CD4-positive, alpha-beta T cell treated with Interleukin-10 for 1 hour (primary cell): ENCODE measurements around the gene HAVCR2.
A peak's percentile ranks its signal among the peaks of the same experiment; 100 is the strongest.

ENCODE experiments used
- DNase-seq: peaks from one replicate; pipeline ENCODE4 v3.0.0-alpha.2; 2020

Gene HAVCR2

DNA sequence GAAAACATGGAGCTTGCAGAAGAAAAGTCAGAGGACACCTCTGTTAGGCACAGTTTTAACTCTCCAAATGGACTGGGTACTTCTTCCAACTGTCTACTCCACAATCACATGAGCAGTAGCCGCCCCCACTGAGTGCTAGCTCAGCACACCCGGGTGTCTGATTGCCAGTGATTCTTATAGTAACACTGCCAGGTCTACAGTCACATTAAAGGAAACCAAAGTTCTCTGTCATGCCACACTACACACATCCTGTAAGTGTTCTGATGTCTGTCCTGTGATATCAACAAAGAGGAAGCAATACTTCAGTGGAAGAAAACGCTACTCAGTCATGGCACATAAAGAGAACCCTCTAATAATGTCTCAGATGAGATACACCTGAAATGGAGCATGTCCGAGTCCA is at the start of gene HAVCR2:
Gene HAVCR2, minus strand, starts transcription at position 69 of the 400 bp plus-strand sequence. Its CDS starts 61 bp downstream, at position 8.
- DNase-seq: peak; percentile 54

DNA sequence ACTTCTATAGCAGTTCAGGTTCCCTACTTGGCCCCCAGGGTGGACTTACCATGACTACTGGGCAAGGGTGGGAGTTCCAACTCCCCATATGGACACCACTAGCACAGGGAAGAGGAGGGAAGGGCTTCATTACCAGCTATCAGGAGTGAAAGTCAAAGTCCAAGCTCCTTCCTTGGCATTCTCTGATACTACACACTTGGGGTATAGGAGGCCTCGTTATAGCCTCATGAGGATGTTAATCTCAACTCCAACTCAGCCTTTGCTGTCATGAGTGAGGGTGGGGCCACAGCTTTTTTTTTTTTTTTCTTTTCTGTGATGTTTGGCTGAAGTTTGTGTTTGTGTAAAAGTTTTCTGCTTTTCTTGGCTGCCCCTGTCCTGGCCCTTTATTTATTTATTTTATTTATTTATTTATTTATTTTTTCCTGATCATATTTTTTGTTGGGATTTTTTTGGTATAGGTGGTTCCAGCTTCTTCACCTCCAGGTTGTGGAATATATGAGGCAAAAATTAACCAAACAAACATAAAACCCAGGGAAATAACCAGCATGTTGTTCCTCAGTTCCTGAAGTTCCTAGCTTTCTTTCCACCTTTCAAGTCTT is 48.5 kb upstream of the HAVCR2 start:
- DNase-seq: no peak

DNA sequence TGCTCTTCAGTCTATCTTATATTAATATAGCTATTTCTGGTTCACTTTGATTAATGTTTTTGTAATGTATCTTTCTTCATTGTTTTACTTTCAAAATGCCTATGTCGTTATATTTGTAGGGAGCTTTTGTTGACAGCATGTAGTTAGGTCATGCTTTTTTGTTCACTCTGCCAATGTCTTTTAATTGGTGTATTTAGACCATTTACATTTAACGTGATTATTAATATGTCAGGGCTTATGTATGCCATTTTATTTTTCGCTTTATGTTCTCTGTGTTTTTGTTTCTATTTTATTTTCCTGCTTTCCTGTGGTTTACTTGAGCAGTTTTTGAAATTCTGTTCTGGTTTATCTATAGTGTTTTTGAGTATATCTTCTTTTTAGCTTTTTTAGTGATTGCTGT is 46.5 kb upstream of the HAVCR2 start:
- DNase-seq: no peak

DNA sequence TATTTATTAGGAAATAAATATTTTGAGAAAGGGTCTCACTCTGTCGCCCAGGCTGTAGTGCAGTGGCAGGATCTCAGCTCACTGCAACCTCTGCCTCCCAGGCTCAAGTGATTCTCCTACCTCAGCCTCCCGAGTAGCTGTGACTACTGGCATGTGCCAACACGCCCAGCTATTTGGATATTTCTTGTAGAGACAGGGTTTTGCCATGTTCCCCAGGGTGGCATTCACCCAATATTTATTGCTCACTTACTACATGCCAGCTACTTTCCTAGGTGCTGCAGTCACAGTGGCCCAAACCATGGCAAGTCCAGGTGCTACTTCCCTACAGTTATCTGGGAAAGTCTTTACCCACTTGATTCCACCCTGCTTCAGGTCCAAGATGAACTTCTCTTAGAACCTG is 42.2 kb upstream of the HAVCR2 start:
- no peak for DNase-seq

DNA sequence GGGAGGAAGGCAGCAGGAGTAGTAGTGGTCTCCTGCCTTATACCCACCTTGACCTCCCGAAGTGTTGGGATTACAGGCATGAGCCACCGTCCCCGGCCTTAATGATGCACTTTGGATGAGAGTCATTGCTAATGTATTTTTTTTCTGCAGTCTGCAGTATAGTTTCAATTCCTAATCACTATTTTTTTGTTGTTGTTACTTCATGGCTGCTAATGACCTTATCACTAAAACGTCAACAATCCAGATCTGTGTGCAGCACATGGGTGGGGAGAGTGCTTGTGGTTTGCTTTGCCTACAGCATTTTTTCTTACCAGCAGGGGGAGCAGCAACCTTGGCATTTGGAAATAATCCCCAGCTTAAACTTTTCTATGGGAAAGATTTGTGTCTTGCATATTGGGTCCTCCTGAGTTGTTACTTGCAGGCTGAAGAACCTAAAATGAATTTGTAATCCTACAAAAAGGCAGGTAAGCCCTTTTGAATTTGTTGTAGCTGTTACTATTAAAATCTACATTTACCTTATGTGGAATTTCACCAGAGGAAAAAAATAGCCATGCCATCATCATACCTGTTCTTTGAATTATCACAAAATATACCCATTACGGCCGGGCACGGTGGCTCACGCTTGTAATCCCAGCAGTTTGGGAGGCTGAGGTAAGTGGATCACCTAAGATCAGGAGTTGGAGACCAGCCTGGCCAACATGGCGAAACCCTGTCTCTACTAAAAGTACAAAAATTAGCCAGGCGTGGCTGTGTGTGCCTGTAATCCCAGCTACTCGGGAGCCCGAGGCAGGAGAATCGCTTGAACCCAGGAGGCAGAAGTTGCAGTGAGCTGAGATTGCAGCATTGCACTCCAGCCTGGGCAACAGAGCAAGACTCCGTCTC is 40.1 kb upstream of the HAVCR2 start:
- peak; percentile 90 for DNase-seq

DNA sequence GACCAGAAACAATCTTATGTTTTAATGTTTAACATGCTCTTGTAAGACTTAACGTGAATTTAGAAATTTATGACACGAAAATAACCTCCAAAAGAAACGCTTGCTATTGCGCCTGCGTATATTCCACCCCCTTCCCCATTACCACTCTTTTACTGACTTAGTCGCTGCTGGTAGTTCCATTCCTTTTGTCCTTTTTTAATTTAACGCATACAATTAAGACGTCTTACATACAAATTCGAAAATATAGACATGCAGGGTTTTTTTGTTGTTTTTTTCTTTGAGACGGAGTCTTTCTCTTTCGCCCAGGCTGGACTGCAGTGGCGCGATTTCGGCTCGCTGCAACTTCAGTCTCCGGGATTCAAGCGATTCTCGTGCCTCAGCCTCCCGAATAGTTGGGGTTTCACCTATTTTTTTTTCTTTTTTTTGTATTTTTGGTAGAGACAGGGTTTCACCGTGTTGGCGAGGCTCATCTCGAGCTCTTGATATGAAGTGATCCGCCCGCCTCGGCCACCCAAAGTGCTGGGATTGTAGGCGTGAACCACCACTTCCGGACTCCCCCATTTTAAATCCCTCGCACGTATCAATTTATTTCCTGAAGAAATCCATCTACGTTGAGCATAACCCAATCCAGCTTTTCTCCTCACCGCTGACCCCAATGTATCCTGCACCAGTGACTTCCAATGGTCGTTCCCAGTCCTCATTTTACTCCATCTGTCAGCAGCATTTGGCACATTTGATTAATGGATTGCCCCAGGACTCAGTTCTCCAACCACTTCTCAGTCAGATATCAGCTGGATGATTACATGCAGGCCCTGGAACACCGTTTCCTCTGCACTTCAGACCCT is 34.5 kb upstream of the HAVCR2 start:
- DNase-seq: peak; percentile 59

DNA sequence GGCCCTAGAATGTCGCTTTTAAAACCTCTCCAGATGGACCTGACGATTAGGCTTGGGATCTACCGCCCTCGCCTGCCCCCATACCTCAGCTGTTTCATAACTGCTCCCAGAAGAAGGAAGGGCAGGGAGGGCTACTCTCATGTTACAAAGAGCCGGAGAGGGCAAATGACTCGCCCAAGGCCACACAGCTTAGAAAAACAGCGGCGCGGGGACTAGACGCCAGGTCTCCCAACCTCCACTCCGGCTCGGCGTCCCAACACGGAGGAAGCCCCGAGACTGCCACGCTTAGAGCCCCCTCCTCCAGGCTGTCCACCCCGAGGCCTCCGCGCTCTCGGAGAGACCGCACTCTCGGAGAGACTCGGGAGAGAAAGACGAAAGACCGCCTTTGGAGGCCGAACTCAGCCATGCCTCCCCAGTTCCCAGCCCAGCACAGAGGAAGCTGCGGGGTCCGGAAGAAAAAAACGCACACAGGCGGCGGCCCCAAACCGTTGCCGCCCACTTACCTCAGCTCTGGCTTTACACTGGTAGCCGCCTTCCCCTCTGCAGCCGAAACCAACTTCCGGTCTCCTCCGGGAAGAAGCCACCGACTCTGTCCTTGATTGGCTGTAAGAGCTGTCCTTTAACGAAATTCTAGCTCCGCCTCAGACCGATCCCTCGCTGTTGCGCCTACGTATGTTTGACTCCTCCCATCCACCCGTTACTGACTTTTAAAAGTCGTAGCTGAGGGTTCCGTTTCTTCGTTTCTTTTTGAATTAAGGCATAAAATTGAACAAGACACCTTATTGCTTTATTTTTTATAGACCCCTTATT is 33.7 kb upstream of the HAVCR2 start, which contains the start of gene MED7:
Gene MED7, minus strand, starts transcription at position 549 of the 810 bp plus-strand sequence. CDS start 3,434 bp downstream, outside the sequence.
- peak; percentile 98 for DNase-seq

DNA sequence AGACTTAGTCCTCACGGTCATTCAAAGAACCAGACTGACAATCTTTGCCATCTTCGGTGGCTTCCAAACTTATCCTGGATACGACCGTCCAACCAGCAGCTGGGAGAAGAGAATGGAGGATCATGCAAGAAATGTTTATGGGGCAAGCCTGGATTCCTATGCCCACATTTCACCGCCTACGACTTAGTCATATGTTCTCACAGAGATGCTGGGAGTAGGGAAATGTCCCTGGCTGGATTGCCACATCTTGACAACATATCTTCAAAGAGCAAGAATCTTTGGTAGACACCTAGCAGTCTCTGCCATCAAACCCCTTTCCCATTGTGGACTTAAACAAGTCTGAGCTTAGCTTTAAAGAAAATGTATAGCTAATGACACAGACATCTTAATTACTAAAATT is 28.8 kb upstream of the HAVCR2 start:
- DNase-seq: no peak

DNA sequence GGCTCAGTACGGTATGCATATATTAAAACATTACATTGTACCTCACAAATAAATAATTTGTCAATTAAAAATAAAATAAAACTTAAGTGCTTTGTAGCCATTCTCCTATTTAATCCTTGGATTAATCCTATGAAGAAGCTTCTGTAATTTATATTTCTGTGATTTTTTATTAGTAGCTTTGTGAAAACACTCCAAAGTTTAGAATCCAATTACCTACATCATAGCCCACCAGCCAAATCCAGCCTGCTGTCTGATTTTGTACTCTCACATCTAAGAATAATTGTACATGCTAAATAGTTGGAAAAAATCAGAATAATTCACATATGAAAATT is 23.4 kb upstream of the HAVCR2 start:
- DNase-seq: no peak

DNA sequence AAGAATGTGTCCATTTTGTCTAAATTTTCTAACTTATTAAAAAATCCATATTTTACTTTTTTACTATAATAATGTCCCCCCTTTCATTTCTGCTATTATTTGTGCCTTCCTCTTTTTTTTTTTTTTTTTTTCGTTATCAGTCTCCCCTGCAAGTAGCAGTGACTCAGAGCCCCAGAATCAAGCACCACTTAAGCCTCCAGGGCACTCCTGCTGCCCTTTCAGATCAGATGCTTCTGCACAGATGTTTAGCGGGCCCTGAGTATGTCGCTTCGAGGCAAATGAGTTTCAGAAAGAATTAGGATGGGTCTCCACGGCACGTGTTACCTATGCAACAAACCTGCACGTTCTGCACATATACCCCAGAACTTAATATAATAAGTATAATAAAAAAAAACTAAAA is 22.1 kb upstream of the HAVCR2 start:
- DNase-seq: no peak

DNA sequence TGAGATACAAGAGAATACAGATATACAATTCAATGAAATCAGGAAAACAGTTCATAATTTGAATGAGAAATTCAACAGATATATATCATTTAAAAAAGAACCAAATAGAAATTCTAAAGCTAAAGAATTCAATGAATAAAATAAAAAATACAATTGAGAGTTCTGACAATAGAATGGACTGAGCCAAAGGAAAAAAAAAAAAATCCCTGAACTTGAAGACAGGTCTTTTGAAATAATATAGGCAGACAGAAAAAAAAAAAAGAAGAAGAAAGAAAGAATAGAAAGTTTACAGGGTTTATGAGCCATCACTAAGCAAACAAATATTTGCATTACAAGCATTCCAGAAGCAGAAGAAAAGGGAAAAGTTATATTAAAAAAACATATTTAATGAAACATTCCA is 12.9 kb upstream of the HAVCR2 start:
- no peak for DNase-seq

DNA sequence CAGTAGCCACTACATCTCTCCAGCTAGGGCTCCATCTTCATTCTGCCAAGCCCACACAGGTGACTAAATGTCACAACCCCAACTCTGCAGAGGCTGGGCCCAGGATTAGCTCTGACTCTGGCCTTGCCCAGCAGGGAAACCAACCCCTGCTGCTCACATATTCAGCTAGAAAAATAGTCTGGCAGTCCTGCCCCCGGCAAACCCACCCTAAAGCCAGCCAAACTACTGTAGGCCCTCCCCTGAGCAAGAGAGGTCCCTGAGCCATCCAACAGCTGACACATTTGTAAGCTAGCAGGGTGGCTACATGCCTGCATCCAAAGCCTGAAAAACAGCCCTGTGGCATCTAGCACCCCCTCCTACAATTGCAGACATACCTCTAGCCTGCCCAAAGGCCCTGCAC is 11.3 kb upstream of the HAVCR2 start:
- DNase-seq: no peak

DNA sequence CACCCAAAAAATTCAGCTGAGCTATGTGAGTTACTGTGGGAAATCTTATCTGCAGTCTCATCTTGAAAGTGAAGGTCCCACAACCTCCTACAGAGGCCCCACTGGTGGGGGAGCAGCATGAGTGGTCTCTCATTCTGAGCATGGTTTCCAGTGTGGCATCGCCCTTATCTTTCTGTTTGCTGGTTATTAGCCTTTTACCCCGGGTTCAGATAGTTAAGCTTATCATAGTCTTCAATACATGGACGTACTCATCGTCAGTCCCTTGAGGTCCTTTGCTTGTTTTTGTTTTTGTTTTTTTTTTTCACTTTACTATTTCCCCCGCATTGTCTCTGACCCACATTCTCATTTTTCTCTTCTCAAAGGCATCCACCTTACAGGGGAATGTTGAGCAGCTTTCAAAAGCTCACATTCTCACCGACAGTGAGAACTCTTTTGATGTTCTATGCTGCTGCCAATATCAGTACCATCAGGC is 7.7 kb upstream of the HAVCR2 start:
- no peak for DNase-seq

DNA sequence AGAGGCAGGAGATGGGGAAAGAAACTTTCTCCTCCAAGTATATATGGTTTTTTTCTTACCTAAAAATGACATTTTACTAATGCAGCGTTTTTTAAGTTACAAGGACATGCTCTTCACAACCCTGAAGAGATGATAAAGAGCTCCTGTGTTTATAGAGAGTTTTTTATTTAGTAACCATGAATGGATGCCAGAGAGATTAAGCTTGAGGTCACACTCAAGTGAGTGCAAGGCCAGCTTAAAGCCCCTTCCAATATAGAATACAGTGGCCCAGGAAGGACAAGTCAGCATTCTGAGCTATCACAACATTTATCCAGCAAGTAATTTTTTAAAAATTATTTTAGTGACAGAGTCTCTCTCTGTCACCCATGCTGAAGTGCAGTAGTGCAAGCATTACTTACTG is 6.7 kb upstream of the HAVCR2 start:
- no peak for DNase-seq

DNA sequence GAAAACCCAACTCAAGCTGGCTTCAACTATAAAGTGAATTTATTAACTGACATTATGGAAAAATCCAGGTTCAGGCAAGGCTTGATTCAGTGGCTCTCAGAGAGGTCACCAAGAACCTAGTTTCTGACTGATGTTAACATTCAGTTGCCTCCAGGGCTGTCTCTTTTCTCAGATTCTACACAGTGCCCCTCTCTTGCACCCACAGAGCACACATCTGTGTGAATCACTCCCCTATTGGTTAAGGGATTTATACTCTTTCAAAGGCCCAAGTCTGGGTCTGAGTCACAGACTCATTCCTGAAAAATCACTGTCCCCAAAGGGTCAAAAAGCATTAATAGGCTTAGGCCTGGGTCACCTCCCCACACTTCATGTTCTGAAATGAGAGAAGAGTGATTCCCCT is 6.2 kb upstream of the HAVCR2 start:
- DNase-seq: no peak

DNA sequence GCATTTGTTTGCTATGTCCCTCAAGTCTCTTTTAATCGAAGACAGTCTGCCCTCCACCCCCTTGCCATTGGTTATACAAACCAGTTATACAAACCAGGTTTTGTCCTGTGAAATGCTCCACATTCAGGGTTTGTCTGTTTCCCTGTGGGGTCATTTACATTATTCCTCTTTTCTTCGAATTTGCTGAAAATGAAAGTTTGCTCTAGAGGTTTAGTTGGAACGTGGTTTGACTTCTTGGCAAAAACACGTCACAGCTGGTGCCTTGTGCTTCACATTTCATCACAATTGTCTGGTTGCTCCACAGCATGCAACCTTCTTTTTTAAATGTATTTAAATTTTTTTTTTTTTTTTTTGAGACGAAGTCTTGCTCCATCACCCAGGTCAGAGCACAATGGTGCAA is 4.2 kb upstream of the HAVCR2 start:
- no peak for DNase-seq

DNA sequence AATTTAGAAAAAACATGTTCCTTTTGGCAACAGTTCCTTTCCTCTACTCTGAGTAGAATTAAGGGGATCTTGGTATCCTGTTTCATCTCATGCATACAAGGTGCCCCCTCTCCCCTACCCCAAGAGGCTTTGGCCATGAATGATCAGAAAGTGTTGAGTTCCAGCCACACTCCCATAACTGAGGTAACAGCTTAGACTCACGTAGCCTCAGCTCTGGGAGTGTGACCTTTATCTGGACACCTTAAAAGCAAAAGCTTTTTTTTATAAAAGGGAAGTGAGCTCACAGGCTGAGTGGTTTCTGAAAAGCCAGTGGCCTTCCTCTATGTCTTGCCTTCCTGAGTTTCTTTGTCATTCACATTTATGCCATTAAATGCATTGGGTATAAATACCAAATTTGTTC is 900 bp upstream of the HAVCR2 start:
- peak; percentile 47 for DNase-seq

DNA sequence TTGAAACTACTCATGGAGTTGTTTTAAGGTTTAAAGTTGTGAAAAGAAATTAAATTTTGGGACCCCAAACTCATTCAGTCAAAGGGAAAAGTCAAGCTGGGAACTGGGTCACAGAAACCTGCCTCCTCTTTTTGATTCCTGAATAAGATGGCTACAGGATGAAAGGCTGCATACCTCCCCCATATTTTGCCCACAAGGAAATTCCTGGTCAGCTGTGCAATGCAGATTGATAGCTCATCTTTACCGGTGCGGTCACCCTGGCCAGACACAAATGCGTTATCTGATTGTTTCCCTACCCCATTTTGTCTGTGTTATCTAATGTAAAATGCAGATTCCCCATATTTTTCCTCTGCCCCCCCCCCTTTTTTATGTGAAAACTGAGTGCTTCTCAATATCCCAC is 1.3 kb downstream of the HAVCR2 start:
- DNase-seq: no peak

DNA sequence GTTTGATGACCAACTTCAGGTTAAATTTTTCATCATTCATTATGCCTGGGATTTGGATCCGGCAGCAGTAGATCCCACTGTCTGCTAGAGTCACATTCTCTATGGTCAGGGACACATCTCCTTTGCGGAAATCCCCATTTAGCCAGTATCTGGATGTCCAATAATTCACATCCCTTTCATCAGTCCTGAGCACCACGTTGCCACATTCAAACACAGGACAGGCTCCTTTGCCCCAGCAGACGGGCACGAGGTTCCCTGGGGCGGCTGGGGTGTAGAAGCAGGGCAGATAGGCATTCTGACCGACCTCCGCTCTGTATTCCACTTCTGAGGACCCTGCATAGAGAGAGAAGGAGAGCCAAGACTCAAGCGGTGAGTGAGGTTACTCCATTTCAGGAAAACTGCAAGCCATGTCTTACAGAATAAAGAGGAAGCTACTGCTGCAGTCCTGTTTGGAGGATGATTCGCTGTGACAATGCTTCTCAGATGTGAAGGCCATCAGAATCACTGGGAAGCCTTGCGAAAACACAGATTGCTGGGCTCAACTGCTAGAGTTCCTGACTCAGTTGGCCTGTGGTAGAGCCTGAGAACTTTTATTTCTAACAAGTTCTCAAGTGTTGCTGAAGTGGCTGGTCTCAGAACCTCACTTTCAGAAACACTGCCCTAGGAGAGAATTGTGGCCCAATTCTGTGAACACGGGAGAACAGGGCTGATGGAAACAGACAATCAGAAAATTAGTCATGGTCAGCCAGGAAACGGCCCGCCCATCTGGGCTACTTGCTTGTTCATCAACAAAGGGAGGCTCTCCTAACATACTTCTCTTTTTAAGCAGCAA is 2.0 kb downstream of the HAVCR2 start:
- DNase-seq: peak; percentile 13

DNA sequence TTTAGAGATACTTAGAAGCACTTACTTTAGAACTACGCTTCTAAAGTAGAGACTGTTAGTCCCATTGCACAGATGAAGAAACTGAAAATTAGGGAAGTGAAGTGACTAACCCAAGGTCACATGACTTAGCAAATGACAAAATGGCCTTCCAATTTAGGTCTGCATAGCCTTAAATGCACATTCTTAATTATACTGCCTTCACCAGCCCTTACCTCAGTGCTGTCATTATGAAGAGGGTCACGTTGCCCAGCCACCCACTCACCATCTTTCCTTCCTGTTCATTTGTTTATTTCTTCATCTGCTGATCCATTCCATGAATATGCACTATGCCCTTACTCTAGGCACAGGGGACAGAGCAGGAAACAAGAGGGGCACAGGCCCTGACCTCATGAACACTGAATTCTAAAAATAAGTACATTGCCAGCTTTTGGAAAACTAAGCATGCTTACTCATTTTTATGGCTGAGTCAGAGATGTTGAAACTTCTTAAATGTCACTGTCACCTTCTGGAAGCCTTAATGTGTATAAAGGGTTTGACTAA is 8.6 kb downstream of the HAVCR2 start:
- no peak for DNase-seq

DNA sequence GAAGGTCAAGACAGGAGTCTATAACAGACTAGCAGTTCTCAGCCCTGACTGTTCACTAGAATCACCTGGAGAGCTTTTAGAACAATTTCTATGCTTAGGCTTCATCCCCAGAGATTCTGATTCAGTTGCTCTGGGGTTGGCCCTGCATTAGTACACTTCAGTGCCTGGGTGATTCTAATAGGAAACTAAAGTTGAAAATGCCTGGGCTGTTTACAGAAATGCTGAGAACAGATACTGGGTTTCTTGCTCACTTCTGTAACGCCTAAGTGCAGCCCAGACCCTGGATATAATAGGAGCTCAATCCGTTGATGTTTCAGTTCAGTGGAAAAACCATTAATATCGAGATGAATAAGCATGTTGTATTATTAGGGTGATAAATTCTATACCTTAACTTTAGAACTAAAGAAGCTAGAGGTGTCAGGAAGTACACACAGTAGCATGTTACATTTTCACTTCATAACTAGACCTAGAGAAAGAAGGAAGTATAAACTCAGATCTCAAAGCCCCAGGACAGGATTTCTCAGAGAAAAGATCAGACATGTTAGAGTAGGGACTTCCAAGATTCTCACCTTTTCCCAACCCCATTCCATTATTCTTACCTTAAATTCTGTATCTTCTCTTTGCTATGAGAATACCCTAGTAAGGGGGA is 20.4 kb downstream of the HAVCR2 start:
- no peak for DNase-seq
